Type B pancreatic cell (in vitro differentiated cells): ENCODE results near the gene MKI67. TPM values are rescaled to one million over a fixed set of nuclear protein-coding genes. Genes with fewer than 3 reads are reported as not detected.

Source experiments
- DNase-seq: peaks from one replicate; pipeline ENCODE4 v3.0.0; 2021; ENCODE audit warnings: mixed read lengths; ENCODE audit not compliant: unreplicated experiment; ENCODE audit errors: extremely low spot score
- H3K27ac Mint-ChIP-seq: 2 replicates; pipeline ENCODE4 v1.8.0; 2021; ENCODE audit warnings: mild to moderate bottlenecking, mixed read lengths
- H3K27me3 Mint-ChIP-seq: 2 replicates; pipeline ENCODE4 v1.8.0; 2021; ENCODE audit warnings: mixed read lengths
- H3K36me3 Mint-ChIP-seq: 2 replicates; pipeline ENCODE4 v1.8.0; 2021; ENCODE audit warnings: mixed read lengths
- H3K4me1 Mint-ChIP-seq: one replicate; pipeline ENCODE4 v1.8.0; 2021; ENCODE audit warnings: mixed read lengths; ENCODE audit not compliant: unreplicated experiment
- H3K4me3 Mint-ChIP-seq: 2 replicates; pipeline ENCODE4 v1.8.0; 2021; ENCODE audit warnings: mild to moderate bottlenecking, mixed read lengths
- H3K9me3 Mint-ChIP-seq: 2 replicates; pipeline ENCODE4 v1.8.0; 2021; ENCODE audit warnings: mixed read lengths
- CTCF ChIP-seq: fragments of 200-600 bp; sonication (generic); conservative IDR thresholded peaks from 2 replicates; pipeline ENCODE4 v1.5.0; 2021; ENCODE audit warnings: antibody characterized with exemption, mild to moderate bottlenecking
- total RNA-seq: library from RNA; stranded (reverse); gene quantifications from 2 replicates; pipeline ENCODE4 v1.2.1, GENCODE V29; 2021; ENCODE audit warnings: low replicate concordance

The MKI67 gene
- total RNA-seq, 1 donor from 2014 or later, result 104 TPM

- H3K36me3 Mint-ChIP-seq, result no peaks in the 10 kb centered on the region
- H3K4me3 Mint-ChIP-seq, result no peak overlapping the region
- TF ChIP-seq CTCF, result no peak
- H3K4me1 Mint-ChIP-seq, result peaks cover 18% of the 10 kb centered on the region
- no peaks in the 10 kb centered on the region for H3K9me3 Mint-ChIP-seq
- DNase-seq, result no peak
- no peaks in the 10 kb centered on the region for H3K27me3 Mint-ChIP-seq
- no peak overlapping the region for H3K27ac Mint-ChIP-seq
Observed at GRCh38 chr10:128048819-128049210, 77.4 kb downstream of the MKI67 start.

DNA sequence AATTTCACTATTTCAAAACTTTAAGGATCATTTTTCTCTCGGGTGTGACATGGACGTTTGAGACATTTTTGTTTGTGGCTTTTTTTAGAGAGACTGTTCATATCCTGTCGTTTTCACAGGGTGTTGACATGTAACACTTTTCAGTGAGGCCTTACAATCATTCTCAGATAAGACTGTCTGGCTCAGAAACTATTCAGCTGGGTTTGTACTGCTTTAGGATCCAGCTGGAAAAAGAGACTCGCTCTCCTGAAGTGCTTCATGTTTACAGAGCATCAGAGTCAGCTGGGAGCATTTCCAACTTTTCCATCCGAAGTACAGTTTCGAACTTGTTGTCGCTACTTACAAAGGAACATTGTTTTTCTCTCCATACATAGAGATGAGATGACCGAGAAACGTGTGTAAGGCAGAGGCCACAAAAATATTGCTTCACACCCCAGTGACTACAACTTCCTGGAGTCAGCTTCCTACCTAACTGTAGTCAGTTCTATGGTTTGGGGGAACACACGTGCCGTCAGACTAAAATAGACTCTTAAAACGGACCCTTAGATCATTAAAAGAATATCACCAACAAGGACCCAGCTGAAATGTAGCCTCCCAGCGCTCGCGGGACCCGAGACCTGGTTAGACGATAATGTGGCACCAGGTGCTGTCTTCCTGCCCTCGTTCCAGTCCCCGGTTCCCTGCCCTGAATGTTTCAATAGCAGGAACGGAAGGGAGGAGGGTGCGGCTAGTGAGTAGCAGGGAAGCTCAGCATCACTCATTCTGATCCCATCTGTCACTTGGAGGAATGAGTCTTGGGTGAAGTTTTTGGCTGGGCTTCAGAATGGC lies 78.0 kb downstream of the MKI67 start:
- DNase-seq, result no peak
- no peaks in the 10 kb centered on the region for H3K9me3 Mint-ChIP-seq
- peak overlapping the region; percentile 6 for H3K27ac Mint-ChIP-seq
- no peak for TF ChIP-seq CTCF
- H3K36me3 Mint-ChIP-seq, result no peaks in the 10 kb centered on the region
- H3K4me3 Mint-ChIP-seq, result no peak overlapping the region
- peaks cover 18% of the 10 kb centered on the region for H3K4me1 Mint-ChIP-seq
- H3K27me3 Mint-ChIP-seq, result no peaks in the 10 kb centered on the region

DNA sequence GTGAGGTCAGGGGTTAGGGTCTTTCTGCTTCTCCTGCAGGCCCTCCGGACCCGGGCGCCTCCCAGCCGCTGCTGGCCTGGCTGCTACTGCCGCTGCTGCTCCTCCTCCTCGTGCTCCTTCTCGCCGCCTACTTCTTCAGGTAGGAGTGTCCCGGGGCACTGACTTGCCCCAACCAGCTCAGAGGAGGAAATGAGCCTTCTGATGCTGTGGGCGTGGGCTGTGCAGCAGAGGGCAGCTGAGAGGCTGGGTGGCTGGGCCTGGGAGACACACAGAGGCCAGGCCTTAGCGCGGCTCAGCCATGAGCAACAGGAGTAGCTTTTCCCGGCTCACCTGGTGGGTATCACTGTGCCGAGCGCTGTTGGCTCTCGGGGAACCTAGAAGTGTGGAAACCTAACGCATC lies 78.9 kb downstream of the MKI67 start:
- no peak overlapping the region for H3K4me3 Mint-ChIP-seq
- peak overlapping the region; percentile 6 for H3K27ac Mint-ChIP-seq
- H3K36me3 Mint-ChIP-seq, result no peaks in the 10 kb centered on the region
- H3K27me3 Mint-ChIP-seq, result no peaks in the 10 kb centered on the region
- TF ChIP-seq CTCF, result no peak
- no peaks in the 10 kb centered on the region for H3K9me3 Mint-ChIP-seq
- H3K4me1 Mint-ChIP-seq, result peaks cover 18% of the 10 kb centered on the region
- no peak for DNase-seq

- no peak for DNase-seq
- Mint-ChIP-seq H3K36me3 (no peaks in the 10 kb centered on the region), H3K4me1 (peaks cover 18% of the 10 kb centered on the region), H3K4me3 (no peak overlapping the region), H3K9me3 (no peaks in the 10 kb centered on the region), H3K27me3 (no peaks in the 10 kb centered on the region), H3K27ac (no peak overlapping the region)
- no peak for TF ChIP-seq CTCF
Observed at GRCh38 chr10:128046953-128047290, 79.3 kb downstream of the MKI67 start.

Other genes starting within 250 kb of the MKI67 start
- 2.2 and 6.6 TPM in 2 replicates for gene CLRN3, start 233.5 kb downstream of the MKI67 start, total RNA-seq
- 2.5 and 3.6 TPM in 2 replicates for gene PTPRE, start 219.3 kb downstream of the MKI67 start, total RNA-seq